MG63 (cell line): Measurements from ENCODE around the gene CLCF1. TPM values are rescaled to one million over a fixed set of nuclear protein-coding genes. Genes with fewer than 3 reads are reported as not detected.

Experiments
- DNase-seq: peaks from one replicate; pipeline ENCODE4 v3.0.0-alpha.2; 2020
- H3K27me3 ChIP-seq: fragments of 250-450 bp; sonication (Bioruptor Pico); 2 replicates; pipeline ENCODE4 v1.5.1; 2020; ENCODE audit warnings: mild to moderate bottlenecking, moderate library complexity
- H3K36me3 ChIP-seq: fragments of 250-450 bp; sonication (Bioruptor Pico); 2 replicates; pipeline ENCODE4 v1.5.1; 2020; ENCODE audit warnings: mild to moderate bottlenecking, moderate library complexity
- H3K4me3 ChIP-seq: fragments of 250-450 bp; sonication (Bioruptor Pico); 2 replicates; pipeline ENCODE4 v1.5.1; 2020; ENCODE audit warnings: mild to moderate bottlenecking, moderate library complexity
- H3K9me3 ChIP-seq: fragments of 250-450 bp; sonication (Bioruptor Pico); 2 replicates; pipeline ENCODE4 v1.5.1; 2020; ENCODE audit warnings: mild to moderate bottlenecking, moderate library complexity
- total RNA-seq: library from RNA; depleted of rRNA; stranded (reverse); fragments of >200 nt; shearing (Covaris generic); gene quantifications from 2 replicates; pipeline ENCODE4 v1.2.3, GENCODE V29; 2014; ENCODE audit warnings: low replicate concordance

CLCF1 gene
- total RNA-seq, 1 experiment from 2014 or later: 6.4 TPM

DNA sequence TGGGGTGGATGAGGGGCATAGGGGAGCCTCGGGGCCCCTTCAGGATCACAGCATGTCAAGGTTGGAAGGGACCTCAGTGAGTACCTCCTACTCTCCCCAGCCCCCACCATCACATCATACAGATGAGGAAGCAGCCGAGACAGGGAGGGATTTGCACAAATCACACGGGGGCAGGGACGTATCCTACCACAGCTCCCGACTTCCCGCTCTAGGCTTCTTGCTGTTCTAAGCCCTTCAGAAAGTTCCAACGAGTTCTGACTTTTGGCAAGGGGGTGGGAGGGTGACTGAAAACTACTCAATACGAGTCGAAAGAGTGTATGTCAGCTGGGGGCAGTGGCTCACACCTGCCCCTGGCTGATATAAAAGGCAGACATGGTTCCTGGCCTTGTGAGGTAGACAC lies 13.7 kb upstream of the CLCF1 start:
- no peak for DNase-seq
- no peaks in the 10 kb centered on the region for H3K9me3 ChIP-seq
- no peaks in the 10 kb centered on the region for H3K36me3 ChIP-seq
- H3K27me3 ChIP-seq: no peaks in the 10 kb centered on the region
- H3K4me3 ChIP-seq: no peak overlapping the region

DNA sequence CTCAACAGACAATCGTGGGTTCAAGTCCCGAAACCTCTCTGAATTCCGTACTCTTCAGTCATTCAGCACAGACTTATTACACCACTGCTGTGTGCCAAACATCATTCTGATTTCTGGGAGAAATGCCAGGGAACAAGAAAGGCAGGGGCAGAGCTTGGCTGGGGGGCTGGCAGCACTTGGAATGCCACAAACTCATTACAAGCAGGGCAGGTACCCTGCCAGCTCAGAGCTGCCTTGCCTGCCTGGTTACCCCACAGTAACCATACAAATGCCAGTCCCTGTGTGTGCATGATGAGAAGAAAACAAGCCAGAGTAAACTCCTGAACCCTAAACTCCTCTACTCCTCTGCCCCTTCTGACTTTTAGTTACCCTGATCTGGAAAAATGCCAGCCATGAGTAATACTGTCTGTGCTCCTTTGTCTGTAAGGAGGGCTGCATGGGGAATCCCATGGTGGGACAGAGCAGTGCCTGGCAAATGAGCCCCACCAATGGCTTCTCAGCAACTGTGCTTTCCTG lies 11.5 kb upstream of the CLCF1 start:
- DNase-seq: peak; percentile 79
- Histone ChIP-seq H3K9me3 (no peaks in the 10 kb centered on the region), H3K4me3 (no peak overlapping the region), H3K27me3 (no peaks in the 10 kb centered on the region), H3K36me3 (no peaks in the 10 kb centered on the region)

DNA sequence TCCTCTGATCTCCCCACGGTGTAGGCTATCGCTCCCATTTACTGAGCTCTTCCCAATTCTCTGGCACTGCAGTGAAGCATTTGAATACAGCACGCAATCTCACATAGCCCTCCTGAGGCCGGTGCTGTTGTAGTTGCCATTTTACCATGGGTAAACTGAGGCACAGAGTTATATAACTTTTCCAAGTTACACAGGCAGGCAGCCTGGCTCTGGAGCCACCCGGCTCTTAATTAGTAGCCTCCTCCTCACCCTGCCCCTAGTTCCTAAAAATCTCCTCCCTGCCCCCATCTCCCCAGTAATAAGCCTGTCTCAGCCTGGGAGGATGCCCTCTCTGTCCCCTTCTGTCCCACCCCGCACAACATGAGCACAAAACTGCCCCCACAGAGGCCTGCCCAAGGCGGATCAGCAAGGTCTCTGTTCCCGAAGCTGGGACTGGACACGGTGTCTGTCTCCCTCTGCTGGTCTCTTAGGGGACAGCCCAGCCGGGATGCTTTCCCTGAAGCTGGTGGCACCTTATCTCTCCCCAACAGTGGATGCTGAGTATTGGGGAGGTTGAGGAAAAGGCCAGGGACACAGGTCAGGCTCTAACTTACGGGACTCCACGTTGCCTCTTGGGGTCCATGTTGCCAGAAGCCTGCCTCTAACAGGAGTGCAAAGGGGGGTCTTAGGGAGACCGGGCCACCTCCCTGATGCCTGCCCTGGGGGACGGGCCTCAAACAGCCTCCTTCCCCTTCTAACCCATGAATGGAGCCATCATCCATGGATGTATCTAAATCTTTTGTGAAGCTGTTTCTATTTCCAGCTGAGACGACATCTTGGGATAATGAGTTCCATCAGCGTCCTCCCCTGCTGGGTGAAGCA lies 9.1 kb upstream of the CLCF1 start:
- DNase-seq: peak; percentile 67
- Histone ChIP-seq H3K27me3 (no peaks in the 10 kb centered on the region), H3K4me3 (no peak overlapping the region), H3K9me3 (no peaks in the 10 kb centered on the region), H3K36me3 (no peaks in the 10 kb centered on the region)

GRCh38 chr11:67381244-67381972 lies 8.0 kb upstream of the CLCF1 start:
- no peaks in the 10 kb centered on the region for H3K27me3 ChIP-seq
- DNase-seq: no peak
- H3K4me3 ChIP-seq: no peak overlapping the region
- H3K9me3 ChIP-seq: no peaks in the 10 kb centered on the region
- H3K36me3 ChIP-seq: no peaks in the 10 kb centered on the region

GRCh38 chr11:67379061-67380058 lies 6.0 kb upstream of the CLCF1 start:
- H3K4me3 ChIP-seq: no peak overlapping the region
- H3K9me3 ChIP-seq: no peaks in the 10 kb centered on the region
- no peaks in the 10 kb centered on the region for H3K36me3 ChIP-seq
- peak; percentile 74 for DNase-seq
- H3K27me3 ChIP-seq: no peaks in the 10 kb centered on the region

GRCh38 chr11:67378544-67378943 lies 5.1 kb upstream of the CLCF1 start:
- Histone ChIP-seq H3K36me3 (no peaks in the 10 kb centered on the region), H3K9me3 (no peaks in the 10 kb centered on the region), H3K27me3 (no peaks in the 10 kb centered on the region), H3K4me3 (no peak overlapping the region)
- no peak for DNase-seq

GRCh38 chr11:67376873-67377808 lies 3.7 kb upstream of the CLCF1 start:
- no peak for DNase-seq
- Histone ChIP-seq H3K4me3 (no peak overlapping the region), H3K36me3 (no peaks in the 10 kb centered on the region), H3K9me3 (no peaks in the 10 kb centered on the region), H3K27me3 (no peaks in the 10 kb centered on the region)

- Histone ChIP-seq H3K9me3 (no peaks in the 10 kb centered on the region), H3K36me3 (peaks cover 7% of the 10 kb centered on the region), H3K27me3 (no peaks in the 10 kb centered on the region), H3K4me3 (no peak overlapping the region)
- DNase-seq: no peak
These were observed 2.8 kb upstream of the CLCF1 start for GRCh38 chr11:67376063-67376820.

DNA sequence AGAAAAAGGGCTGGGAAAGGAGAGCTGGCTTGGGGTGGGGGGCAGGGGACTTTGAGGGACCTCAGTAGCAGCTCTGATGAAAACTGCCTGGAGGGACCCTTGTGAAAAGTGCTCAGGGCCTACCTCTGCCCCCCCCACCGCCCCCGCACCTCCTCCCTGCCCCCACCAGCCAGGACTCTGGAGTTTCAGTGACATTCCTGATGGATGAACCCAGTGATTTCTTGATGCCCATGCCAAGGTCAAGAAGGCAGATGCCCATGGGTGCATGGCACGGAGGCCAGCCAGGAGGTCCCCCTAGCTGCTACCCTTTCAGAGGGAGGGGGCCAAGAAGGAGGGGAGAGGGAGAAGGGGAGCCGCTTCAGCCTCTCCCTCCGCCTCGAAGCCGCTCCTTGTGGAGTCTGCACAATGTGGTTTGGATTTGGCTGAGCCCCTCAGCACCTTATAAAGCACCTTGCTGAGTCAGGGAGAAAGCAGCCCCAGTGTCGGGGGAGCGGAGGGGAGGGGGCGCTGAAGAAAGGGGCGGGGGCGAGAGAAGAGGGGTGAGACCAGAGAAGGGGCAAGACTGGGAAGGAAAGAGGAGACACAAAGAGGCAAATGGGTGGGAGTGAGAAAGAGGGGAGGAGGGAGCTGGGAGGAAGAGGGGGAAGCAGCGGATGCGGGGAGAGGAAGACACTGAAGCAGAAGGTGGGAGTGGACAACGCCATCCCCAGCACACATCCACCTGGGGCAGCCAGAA lies 2.1 kb upstream of the CLCF1 start:
- Histone ChIP-seq H3K36me3 (peaks cover 7% of the 10 kb centered on the region), H3K9me3 (no peaks in the 10 kb centered on the region), H3K4me3 (no peak overlapping the region), H3K27me3 (no peaks in the 10 kb centered on the region)
- peak; percentile 58 for DNase-seq

- DNase-seq: peak; percentile 85
- H3K27me3 ChIP-seq: no peaks in the 10 kb centered on the region
- no peaks in the 10 kb centered on the region for H3K9me3 ChIP-seq
- H3K36me3 ChIP-seq: peaks cover 7% of the 10 kb centered on the region
- peak overlapping the region; percentile 63 for H3K4me3 ChIP-seq
These were observed 1.3 kb upstream of the CLCF1 start for GRCh38 chr11:67374571-67375281.

DNA sequence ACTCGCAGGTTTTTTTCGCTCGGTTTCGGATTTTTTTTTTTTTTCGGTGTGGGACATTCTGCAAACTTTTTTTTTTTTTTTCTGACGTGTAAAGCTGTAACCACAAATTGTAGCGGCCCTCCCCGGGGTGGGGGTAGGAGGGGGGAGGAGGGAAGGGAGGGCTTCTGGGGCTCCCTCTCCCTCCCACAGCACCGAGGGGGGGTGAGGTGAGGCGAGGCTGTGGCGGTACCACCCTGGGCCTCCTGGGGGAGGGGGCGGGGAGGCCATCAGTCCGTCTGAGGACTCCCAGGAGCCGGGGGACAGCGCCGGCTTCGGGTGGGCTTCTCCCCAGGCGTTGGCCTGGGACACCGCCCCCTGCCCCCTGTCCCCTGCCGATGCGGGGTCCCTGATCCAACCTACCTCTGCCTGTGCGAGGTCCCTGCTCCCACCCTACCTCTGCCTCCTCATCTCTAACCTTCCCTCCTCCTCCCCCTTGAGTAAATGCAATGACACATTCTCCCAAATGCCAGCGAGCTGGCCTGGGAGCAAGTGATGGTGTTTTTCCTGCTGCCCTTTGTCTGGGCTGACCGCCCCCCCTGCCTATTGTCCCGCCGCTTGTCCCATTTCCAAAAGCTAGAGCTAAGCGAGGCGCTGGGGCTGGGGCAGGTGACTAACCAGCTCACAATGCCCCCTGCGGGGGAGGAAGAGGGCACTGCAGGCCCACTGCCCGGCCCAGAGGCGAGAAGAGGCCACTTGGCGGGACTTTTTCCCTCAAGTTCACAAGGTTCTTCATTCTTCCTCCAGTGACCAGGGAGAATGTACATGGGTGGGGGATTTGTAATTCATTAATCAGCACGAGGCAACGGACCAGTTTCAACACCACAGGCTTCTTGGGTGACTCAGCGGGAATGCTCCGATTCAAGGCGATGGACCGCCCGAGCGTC lies 511 bp upstream of the CLCF1 start:
- Histone ChIP-seq H3K36me3 (peaks cover 14% of the 10 kb centered on the region), H3K9me3 (no peaks in the 10 kb centered on the region), H3K27me3 (no peaks in the 10 kb centered on the region), H3K4me3 (peak overlapping the region; percentile 63)
- peak; percentile 99 for DNase-seq

- Histone ChIP-seq H3K9me3 (no peaks in the 10 kb centered on the region), H3K4me3 (peak overlapping the region; percentile 63), H3K36me3 (peaks cover 19% of the 10 kb centered on the region), H3K27me3 (no peaks in the 10 kb centered on the region)
- DNase-seq: peak; percentile 64
These were observed 941 bp downstream of the CLCF1 start for GRCh38 chr11:67372321-67372992.
